Activated CD4-positive, alpha-beta T cell treated with anti-CD3 and anti-CD28 coated beads for 48 hours (primary cell): Measurements from ENCODE around the gene MRPL53.

ENCODE experiments used
- DNase-seq: peaks from one replicate; pipeline ENCODE4 v3.0.0-alpha.2; 2020

Gene MRPL53

DNA sequence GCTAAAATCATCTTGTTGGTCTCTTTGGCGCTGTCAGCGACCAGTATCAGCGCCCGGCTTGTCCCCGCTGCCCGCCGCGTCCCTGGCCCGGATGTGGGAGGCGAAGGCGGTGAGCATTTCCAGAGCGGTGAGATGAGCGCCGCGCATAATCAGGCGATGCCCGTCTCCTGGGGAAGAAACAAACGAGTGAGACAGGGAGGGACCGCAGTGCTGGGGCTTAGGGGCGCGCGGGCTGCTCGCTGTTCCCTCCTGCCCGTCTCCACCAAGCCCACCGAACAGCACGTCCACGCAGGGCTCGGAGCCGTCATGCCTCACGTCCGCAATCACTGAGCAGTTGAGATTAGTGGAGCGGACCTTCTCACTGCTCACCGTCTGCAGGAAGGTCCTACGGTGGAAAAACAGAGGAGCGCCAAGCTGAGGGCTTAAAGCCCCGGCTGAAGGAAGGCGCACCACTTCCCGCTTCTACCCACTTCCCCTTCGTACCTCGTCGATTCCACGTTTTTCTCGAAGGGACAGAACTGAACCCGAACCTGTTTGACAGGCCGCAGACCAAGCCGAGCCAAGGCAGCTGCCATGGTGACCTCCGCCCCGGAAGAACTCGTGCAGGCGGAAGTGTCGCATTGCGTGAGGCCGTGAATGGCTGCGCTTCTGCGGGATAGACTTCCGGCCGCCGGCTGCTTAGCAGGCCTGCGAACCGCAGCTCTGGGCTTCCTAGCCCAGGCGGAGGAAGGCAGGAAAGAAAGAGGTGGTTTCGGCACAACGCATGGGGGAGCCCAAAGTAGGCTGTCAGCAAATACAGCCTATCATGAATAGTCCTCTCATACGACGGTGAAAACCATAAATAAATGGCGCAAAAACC, at the start of gene MRPL53:
Gene MRPL53, minus strand, starts transcription at position 595 of the 859 bp plus-strand sequence. Its CDS starts 20 bp downstream, at position 575.
- peak; percentile 97 for DNase-seq

DNA sequence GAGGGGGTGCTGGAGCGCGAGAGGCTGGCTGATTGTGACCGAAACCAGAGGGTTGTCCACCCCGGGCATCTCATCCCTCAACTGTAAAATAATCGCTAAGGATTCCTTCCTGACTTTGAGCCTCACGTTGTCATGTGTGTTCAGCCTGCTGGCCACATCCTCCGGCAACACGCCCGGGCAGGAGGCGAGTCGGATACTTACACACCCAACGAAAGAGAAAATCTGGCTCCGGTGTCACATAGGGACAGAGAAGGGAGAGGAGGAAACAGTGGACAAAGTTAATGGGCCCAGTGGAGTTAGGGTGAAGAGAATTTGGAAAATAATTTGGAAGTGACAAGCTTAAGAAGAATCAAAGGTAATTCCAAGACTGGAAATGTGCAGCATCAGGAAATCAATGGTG, 44.2 kb upstream of the MRPL53 start:
- DNase-seq, result no peak

DNA sequence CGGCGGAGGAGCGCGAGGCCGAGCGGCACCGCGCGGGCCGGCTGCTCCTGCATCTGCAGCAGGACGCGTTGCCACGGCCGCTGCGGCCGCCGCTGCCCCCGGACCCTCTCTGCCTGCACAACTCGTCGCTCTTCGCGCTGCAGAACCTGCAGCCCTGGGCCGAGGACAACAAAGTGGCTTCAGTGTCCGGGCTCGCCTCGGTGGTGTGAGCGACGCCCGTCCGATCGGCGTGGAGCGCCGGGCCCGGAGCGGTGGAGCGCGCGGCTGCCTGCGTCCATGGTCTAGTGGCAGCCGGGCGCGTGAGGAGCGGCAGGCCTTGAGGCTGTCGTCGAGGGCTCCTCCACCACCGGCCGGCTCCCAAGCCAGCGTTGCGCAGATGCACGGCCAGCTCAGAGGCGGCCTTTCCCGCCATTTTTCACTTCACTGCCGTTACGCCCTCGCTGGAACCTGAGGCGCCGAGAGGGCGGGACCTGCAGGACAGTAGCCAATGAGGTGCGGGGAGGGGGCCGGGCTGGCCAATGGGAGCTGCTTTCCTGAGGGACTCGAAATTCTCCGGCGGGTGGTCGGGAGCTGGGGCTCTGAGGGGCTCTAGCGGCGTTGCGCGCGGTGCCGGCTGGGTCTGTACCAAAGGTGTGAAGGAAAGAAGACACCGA, 43.6 kb upstream of the MRPL53 start:
- DNase-seq, result peak; percentile 87

DNA sequence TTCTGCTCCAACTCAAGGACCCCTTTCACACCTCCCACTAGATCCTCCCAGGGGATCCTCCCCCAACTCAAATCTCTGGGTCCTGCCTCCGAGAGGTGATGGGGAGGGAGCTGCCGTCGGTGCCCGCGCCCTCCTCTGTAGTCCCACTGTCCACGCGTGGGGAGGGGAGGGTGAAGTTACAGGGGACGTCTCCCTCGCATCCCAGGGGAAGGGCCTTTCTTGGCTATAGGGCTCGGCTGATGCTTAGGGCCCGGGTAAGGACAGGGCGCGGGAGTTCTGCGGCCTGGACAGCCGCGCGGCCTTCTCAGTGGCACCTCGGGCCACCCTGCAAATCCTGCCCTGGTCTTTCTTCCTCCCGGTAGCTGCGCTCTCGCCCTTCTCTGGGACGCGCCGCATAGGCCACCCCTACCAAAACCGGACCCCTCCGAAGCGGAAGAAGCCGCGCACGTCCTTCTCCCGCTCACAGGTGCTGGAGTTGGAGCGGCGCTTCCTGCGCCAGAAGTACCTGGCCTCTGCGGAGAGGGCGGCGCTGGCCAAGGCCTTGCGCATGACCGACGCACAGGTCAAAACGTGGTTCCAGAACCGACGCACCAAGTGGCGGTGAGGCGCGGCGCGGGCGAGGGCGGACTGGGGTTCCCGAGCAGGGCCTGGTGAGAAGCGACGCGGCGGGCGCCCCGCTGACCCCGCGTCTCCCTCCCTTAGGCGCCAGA, 42.9 kb upstream of the MRPL53 start:
- no peak for DNase-seq

DNA sequence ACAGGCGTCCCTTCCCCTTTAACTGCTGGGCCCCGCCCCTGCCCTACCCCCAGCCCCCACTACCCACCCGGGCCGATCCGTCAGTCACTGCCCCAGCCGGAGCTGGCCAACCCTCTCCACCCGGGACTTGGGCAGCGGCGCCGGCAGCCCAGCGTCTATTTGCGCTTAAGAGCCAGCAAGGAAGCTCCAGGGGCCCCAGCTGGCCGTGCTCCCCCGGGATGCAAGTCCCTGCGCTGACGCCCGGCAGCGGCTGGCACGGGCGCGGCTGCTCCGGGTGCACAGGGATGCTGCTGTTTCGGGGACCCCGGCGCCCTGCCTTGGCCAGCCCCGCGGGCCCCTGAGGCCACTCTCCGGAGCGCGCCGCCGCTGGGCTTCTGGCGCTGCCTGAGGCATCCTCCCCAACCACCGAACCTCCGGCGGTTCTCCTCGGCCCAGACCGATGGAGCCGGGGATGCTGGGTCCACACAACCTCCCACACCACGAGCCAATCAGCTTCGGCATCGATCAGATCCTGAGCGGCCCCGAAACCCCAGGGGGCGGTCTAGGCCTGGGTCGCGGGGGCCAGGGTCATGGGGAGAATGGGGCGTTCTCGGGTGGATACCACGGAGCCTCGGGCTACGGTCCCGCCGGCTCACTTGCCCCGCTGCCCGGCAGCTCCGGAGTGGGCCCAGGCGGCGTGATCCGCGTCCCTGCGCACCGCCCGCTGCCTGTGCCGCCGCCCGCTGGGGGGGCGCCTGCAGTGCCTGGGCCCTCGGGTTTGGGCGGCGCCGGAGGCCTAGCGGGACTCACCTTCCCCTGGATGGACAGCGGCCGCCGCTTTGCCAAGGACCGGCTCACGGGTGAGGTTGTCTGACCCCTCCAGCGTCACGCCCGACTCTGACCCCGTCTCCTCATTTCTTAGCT, 42.1 kb upstream of the MRPL53 start, which contains the start of gene TLX2:
Gene TLX2, plus strand, starts transcription at position 83 of the 903 bp plus-strand sequence. Its CDS starts 357 bp downstream, at position 440.
- no peak for DNase-seq

DNA sequence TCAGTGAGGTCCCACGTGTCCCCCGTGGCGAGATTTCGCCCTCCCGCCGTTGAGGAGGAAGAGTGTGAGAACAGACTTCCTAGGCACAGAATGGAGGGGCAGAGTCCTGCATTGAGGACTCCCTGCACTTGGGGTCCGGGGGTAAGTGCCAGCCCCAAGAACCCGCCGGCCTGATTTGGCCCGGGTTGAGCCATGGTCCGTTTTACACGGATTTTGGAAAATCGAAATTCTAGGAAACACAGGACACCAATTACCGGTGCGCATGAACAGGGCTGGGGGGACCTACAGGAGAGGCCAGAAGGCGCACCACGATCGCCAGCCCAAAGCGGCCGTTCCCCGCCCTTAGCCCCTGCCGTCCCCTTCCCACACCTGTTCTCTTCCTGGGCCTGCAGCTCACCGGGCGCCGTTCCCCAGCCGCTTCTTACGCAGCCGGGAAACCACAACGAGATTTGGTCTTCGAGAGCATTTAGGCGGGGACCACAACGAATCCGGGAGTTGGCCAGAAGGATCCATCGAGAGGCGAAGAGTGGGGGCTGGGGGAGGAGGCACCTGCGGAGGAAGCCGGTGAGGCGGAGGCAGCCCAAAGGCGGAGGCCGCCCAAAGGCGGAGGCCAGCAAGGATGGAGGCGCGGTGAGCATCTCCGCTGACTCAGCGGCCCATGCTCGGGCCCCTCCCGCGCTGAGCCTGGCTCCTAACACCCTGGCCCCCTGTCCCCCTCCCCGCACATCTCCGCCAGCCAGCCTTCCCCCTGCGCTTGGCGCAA, 41.3 kb upstream of the MRPL53 start:
- peak; percentile 49 for DNase-seq

DNA sequence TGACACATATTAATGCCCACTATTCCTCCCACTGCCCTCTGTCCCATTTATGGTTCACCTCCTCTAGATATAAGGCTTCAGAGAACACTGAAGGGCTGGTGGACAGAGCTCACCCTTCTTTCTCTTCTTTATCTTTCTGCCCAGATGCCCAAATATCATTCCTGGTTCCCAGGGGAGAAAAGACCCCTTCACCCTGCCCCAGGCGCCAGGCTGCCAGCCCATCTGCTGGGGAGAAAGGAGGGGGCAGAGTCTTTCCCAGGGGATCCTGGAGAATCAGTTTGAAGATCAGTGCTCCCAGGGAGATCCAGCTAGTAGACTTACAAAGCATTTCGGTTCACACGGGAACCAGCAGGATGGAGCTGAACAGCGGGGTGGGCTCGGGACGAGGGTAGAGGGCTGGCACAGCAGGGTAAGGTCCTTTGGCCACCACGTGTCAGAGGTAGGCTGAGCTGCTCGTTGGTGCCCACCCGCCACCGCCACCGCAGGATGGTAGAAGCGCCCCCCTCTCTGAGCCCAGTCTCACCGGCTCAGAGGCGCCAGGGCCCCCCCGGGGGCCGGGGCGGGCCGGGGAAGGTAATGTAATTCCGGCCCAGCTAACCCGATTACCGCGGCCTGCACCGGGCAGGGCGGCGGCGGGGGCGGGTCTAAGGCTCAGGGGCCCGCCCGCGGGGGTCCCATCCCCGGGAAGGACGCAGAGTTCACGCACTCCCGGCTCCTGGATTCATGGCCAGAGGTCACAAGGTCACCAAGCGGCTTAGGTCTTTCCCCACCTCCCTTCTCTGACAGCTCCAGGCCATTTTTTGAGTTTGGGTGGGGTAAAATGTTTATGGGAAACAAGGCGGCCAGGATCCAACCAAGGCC, 40.5 kb upstream of the MRPL53 start:
- no peak for DNase-seq

DNA sequence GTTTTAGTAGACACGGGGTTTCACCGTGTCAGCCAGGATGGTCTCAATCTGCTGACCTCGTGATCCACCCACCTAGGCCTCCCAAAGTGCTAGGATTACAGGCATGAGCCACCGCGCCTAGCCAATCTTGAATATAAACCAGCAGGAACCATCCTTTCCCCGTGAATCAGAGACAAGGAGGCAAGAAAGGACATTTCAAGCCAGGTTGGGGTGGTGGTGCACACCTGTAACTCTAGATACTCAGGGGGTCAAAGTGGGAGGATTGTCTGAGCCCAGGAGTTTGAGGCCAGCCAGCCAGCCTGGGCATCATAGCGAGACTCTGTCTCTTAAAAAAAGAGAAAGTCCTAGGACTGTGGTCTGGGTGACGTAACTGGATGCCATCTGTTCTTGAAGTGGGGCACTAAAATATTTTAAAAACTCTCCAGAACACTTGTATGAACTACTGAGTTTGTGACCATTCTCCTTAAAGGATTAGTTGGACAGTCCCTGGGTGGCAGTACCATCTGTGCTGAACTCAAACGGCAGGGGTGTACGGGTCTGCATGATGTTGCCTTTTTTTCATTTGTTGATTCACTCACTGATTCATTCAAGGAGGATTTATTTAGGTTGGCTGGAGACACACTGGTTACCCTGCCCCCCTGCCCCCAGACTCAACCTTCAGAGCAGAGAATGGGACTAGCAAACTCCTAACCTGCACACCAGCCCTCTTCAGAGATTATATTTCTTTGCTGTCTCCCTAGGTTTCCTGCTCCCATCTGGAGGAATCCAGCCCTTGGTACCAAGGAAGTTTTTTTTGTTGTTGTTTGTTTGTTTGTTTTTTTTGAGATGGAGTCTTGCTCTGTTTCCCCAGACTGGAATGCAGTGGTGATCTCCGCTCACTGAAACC, 38.9 kb upstream of the MRPL53 start:
- DNase-seq, result no peak

DNA sequence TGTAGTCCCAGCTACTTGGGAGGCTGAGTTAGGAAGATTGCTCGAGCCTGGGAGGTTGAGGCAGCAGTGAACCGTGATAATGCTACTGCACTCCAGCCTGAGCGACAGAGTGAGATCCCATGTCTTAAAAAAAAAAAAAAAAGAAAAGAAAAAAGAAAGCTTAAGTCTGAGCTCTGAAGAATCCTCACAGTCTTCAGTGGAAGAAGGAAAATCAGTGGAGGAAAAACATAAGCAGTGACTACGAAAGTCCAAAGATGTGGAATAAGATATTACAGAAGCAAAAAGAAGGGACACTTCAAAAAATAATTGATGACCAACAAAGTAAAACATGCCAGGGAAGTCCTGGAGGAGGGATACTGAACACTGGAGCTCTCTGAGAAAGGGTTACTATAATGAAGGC, 37.8 kb upstream of the MRPL53 start:
- DNase-seq, result no peak

DNA sequence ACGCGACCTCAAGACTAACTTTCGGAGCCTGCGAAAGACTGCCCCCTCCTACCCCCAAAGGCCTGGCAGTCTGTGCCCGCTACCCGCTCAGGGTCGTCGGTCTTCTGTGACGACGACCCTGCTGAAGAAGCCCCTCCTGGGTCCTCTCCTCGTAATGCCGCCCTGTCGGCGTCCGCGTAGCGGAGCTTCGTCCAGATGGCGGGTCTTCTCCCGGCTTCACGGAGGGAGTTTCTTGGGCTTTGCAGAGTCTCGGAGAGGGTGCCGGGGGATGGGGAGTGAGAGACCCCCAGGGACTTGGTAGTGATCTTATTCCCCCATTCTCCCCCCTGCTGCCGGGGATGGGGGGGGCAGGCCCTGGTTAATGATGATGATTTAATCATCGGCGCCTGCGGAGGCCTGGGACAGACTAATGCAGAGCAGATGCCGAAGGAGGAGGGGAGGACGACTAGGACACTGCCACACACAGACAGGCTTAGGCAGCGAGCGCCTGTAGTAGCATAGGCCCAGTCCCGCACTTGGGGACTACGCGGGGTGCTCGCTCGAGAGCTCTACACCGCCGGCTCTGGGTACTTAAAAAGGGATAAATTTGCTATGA, 35.5 kb upstream of the MRPL53 start:
- DNase-seq, result no peak

DNA sequence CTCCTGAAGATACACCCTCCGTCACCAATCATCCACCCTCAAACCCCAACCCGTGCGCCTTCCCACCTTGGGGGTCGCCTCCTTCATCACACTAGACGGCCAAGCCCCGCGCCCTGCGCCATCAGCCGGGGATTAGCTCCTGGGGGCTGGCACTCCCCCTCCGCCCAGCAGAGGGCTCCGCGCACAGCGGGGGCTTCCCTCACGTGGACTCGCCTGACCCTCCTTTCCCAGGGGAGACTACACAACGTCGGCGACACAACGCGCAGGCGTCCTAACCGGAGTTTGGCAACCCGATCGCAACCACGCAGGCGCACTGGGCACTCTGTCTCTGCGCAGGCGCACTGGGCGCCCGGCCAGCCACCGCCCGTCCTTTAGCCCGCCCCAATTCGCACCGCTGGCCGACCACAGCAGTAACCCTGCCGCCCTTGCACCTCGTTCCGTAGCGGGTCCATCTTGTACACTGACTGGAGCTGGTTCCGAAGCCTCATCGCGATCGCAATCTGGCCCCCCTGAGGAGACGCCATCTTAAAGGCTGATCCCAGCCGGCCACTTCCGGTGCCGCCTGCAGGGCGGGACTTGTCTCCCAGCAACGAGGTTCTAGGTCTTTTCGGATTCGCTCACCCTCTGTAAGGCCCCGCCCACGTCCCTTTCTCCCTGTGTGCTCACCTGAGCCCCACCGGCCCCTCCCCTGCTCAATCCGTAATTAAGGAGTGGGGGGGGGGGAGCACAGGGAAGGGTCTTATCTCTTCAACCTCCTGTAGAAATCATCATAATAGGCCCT, 34.9 kb upstream of the MRPL53 start, which contains the start of gene PCGF1:
Gene PCGF1, minus strand, starts transcription at position 551 of the 781 bp plus-strand sequence. Its CDS starts 27 bp downstream, at position 524.
- peak; percentile 99 for DNase-seq

DNA sequence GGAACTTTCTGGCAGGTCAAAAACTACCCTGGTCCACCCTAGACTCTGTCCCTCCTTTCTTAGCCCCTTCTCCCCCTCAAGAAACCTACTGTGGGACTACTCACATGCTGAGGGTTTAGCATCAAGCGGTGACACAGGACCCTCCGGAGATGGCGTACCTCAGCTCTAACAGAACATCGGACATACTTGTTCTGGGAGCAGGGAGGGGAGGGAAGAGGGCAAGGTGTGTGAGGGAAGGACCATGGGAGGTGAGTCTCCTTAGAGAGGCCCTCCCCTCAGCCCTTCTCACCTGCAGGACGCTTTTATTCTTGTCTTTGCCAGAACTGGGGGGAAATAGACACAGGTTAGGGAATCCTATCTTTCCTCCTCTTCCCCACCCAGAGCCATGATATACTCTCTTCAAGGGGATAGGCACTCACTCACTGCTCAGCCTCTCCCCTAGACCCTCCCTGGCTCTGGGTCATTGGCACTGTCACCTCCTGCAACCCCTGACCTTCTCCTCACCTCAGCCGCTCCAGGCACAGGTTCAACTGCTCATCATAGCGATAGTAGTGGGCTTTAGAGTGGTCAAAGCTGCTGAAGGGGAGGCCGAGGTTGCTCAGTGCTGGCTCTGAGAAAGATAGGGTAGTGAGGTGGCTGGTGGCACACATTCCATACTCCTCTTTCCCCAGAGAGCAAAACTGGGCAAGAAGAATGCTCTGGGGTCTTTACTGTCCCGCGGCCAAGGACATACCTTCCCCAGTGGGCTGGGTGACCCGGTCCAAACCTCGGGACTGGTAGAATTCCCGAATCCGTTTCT, 33.2 kb upstream of the MRPL53 start:
- no peak for DNase-seq

DNA sequence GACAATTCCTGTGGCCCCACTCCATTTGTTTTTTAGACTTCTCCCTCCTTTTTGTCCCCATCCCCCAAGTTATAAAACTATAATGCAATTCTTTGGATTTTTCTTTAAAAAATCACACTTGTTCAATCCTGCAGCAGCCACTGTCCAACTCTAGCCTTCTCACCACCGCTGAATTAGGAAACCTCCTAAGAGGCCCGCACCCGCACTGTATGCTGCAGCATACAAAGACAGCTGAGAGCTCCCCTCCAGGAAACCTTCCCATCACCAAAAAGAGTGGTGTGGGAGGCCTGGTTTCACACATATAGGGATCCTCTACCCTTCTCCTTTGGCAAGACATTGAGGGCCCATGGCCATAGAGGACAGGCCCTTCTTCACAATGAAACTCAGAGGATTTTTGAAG, 32.1 kb upstream of the MRPL53 start:
- no peak for DNase-seq

DNA sequence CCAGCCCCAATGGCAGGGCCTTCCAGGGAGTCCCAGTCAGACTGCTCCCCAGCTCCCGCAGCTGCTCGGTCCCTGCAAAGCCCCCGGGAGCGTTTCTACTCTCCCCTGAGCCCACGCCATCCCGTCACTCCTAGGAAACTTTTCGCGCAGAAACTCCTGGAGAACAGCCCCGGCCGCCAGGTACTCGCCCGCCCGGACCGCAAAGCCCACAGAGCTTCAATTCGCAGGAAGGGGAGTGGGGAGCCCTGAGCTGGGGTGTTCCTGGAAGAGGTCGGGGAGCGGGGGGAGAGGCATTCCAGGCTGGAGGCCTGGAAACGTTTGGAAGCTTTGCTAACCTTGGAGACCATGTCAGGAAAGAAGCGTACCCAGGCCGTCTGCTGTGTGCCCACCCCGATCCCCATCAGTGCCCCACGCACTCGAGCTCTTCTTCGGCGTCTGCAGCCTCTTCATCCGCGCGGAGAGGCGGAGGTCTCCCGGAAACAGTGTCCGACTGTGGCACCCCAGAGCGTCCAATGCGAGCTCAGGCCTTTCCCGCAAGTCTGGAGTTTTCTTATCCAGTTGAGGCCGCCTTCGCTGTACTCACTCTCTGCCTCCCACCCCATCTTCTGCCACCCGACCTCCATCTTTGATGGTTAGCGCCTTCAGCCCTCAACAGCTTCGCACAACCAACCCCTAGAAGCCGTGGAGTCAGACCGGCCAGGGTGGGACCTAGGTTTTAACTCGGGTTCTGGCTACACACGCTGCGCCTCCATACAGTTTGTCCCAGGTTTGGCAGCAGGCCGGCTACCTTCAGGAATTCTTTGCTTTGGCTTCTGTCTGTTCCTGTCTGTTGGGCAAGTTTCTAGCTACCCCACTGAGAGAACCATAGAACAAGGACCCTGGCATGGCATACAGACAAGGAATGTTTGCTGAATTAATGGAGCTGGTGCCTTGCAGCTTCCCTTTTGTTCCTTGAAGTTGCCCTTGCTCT, 31.3 kb upstream of the MRPL53 start:
- DNase-seq, result no peak

DNA sequence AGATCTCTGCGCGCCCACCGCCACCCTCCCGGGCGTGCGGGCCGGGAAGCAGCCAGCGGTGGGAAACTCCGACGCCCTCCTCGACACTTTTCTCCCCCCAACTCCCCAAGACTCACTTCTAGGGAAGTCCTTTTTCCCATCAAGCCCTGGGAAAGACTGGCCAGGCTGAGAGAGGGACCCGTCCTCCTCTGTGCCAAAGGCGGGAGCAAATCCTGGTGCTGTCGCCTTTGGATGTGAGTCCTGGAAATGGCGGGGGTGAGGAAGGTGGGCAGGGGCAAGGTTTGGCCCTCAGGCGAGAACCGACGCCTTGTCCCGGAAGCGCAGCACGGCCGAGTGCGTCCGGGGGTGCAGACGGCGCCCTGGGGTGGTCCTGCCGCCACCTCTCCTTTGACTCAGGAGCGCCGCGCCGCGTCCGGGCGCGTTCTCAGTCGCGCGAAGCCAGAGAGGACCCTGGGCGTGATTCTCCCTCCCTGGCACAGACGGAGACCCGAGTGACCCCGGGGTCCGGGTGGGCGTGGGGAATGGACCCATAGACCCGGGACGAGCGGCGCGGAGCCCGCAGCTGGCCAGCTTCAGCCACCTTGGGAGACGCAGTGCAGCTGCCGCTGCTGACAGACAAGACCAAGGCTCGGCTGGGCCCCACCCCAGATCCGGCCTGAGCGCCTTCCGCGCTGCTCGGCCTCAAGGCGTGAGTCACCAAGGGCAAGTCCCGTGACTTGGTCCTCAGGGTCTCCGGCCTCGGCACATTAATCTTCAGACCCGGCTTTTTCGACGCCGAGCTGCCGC, 30.4 kb upstream of the MRPL53 start:
- peak; percentile 61 for DNase-seq
